Breast epithelium (tissue), 4 donors: ENCODE measurements around the gene IFI16. TPM values are rescaled to one million over a fixed set of nuclear protein-coding genes. Genes with fewer than 3 reads are reported as not detected.

ENCODE experiments used
- DNase-seq, 2 donors: peaks; one replicate each; pipeline ENCODE4 v3.0.0-alpha.2; 2019; ENCODE audit warnings: low spot score in 2 of 2
- H3K27ac ChIP-seq, 2 donors: fragments of 200-600 bp; sonication (generic) in 1 of 2; one replicate each; pipeline ENCODE4 v1.5.1; 2016 to 2019; ENCODE audit warnings: mild to moderate bottlenecking in 1 of 2
- H3K27me3 ChIP-seq, 2 donors: fragments of 200-600 bp; sonication (generic) in 1 of 2; one replicate each; pipeline versions ENCODE4 v1.5.1 to v1.6.0; 2017 to 2019; ENCODE audit warnings: control low read depth in 1 of 2, mild to moderate bottlenecking in 1 of 2
- H3K36me3 ChIP-seq: fragments of 200-600 bp; one replicate; pipeline ENCODE4 v1.5.1; 2019
- H3K4me1 ChIP-seq, 2 donors: fragments of 200-600 bp; sonication (generic); one replicate each; pipeline ENCODE4 v1.5.1; 2016 to 2019; ENCODE audit warnings: control low read depth in 1 of 2
- H3K4me3 ChIP-seq, 3 donors: fragments of 200-600 bp; sonication (generic); 1 replicate in 2 of 3; 2 replicates in 1 of 3; pipeline ENCODE4 v1.5.1; 2016 to 2019; ENCODE audit warnings: mild to moderate bottlenecking in 3 of 3, moderate library complexity in 2 of 3
- H3K9me3 ChIP-seq, 2 donors: fragments of 200-600 bp; sonication (generic) in 1 of 2; one replicate each; pipeline ENCODE4 v1.5.1; 2016 to 2019; ENCODE audit warnings: control low read depth in 1 of 2
- CTCF ChIP-seq, 3 donors: fragments of 450-650 bp; IDR thresholded peaks; one replicate each; pipeline ENCODE4 v1.5.1; 2016 to 2017; ENCODE audit warnings: antibody characterized with exemption in 3 of 3, mild to moderate bottlenecking in 3 of 3, moderate library complexity in 3 of 3
- POLR2A ChIP-seq: fragments of 450-650 bp; IDR thresholded peaks from one replicate; pipeline ENCODE4 v1.6.1; 2016; ENCODE audit warnings: antibody characterized with exemption, mild to moderate bottlenecking, moderate library complexity
- POLR2AphosphoS5 ChIP-seq, 3 donors: sonication (generic); formaldehyde crosslinking; IDR thresholded peaks; one replicate each; pipeline ENCODE4 v1.6.1; 2017; ENCODE audit warnings: antibody characterized with exemption in 3 of 3
- intact Hi-C: fragments of 100-400 bp; cut with DNase I; formaldehyde crosslinking; loops from one replicate; pipeline ENCODE4 v1.15.1; 2023; ENCODE audit warnings: low total_unique reads
- total RNA-seq, 3 donors: library from RNA; depleted of rRNA; stranded (reverse); fragments of >200 nt; gene quantifications; one replicate each; pipeline ENCODE4 v1.1.0, GENCODE V29; 2016

Gene IFI16
- total RNA-seq, 3 donors from 2014 or later = 96.2 to 132 (median 109) TPM

DNA sequence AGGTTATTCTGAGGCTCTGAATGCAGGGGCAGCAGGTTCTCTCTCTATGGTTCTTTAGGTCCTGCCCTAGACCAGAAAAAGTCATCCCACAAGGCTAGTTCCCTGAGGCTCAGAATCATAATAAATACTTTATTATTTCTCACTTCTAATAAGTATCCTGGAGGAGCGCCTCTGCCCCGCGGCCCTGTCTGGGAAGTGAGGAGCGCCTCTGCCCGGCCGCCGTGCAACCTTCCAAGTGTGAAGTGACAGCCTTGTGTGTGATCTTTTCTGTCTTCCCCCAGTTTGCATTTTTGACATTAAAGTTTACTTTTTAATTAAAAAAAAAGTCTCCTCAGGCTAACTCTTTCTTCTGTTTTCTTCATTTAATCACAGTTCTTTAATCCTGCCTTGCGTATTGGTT, 55.4 kb downstream of the IFI16 start:
- no peaks in the 10 kb centered on the region for H3K27me3 ChIP-seq
- H3K36me3 ChIP-seq = no peaks in the 10 kb centered on the region
- intact Hi-C loops = no loop called here
- no peak for DNase-seq
- H3K27ac ChIP-seq = no peak overlapping the region
- H3K4me1 ChIP-seq = no peaks in the 10 kb centered on the region
- no peaks in the 10 kb centered on the region for H3K9me3 ChIP-seq
- TF ChIP-seq CTCF (IDR thresholded peaks at IDR 0.05) (no peak), POLR2A (no peak), POLR2AphosphoS5 (IDR thresholded peaks at IDR 0.05) (no peak)
- H3K4me3 ChIP-seq = no peak overlapping the region

- intact Hi-C loops = no loop called here
- no peak for DNase-seq
- Histone ChIP-seq H3K4me3 (no peak overlapping the region), H3K36me3 (no peaks in the 10 kb centered on the region), H3K27me3 (no peaks in the 10 kb centered on the region), H3K27ac (no peak overlapping the region), H3K9me3 (no peaks in the 10 kb centered on the region), H3K4me1 (no peaks in the 10 kb centered on the region)
- TF ChIP-seq POLR2A (no peak), CTCF (IDR thresholded peaks at IDR 0.05) (no peak), POLR2AphosphoS5 (IDR thresholded peaks at IDR 0.05) (no peak)
These were observed 56.4 kb downstream of the IFI16 start for GRCh38 chr1:159066108-159066507.

- H3K4me1 ChIP-seq = no peaks in the 10 kb centered on the region
- no peak for DNase-seq
- no peak overlapping the region for H3K4me3 ChIP-seq
- no peaks in the 10 kb centered on the region for H3K9me3 ChIP-seq
- no peaks in the 10 kb centered on the region for H3K27me3 ChIP-seq
- intact Hi-C loops = no loop called here
- no peaks in the 10 kb centered on the region for H3K36me3 ChIP-seq
- TF ChIP-seq POLR2AphosphoS5 (IDR thresholded peaks at IDR 0.05) = no peak
- TF ChIP-seq CTCF (IDR thresholded peaks at IDR 0.05) = no peak
- TF ChIP-seq POLR2A = no peak
- peak overlapping the region in 1 of 2 donors; percentile 41 for H3K27ac ChIP-seq
These were observed 58.3 kb downstream of the IFI16 start for GRCh38 chr1:159067699-159068621.

DNA sequence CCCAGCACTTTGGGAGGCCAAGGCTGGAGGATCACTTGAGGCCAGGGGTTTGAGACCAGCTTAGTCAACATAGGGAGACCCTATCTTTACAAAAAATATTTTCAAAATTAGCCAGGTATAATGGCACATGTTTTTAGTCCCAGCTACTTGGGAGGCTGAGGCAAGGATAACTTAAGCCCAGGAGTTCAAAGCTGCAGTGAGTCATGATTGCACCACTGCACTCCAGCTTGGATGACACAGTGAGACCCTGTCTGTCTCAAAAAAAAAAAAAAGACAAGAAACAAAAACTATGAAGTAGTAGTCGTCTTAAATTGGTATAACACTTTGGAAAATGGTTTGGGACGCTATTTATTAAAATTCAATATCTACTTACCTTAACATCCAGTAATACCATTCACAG, 59.2 kb downstream of the IFI16 start:
- DNase-seq = no peak
- Histone ChIP-seq H3K27ac (no peak overlapping the region), H3K4me1 (no peaks in the 10 kb centered on the region), H3K36me3 (no peaks in the 10 kb centered on the region), H3K27me3 (no peaks in the 10 kb centered on the region), H3K4me3 (no peak overlapping the region), H3K9me3 (no peaks in the 10 kb centered on the region)
- TF ChIP-seq POLR2A = no peak
- TF ChIP-seq CTCF (IDR thresholded peaks at IDR 0.05) = no peak
- TF ChIP-seq POLR2AphosphoS5 (IDR thresholded peaks at IDR 0.05) = no peak
- intact Hi-C loops = no loop called here

- Histone ChIP-seq H3K27ac (no peak overlapping the region), H3K4me3 (no peak overlapping the region), H3K36me3 (no peaks in the 10 kb centered on the region), H3K9me3 (no peaks in the 10 kb centered on the region), H3K4me1 (no peaks in the 10 kb centered on the region), H3K27me3 (no peaks in the 10 kb centered on the region)
- DNase-seq = no peak
- TF ChIP-seq CTCF (IDR thresholded peaks at IDR 0.05) (peak; percentile 60 to 67 (median 63)), POLR2A (no peak)
- intact Hi-C loops = no loop called here
These were observed 62.4 kb downstream of the IFI16 start for GRCh38 chr1:159071970-159072582.
